HG02759 (cell line): ENCODE results near the gene DNAH10.
"Not testable (repeated sequence)": the region's sequence is repeated elsewhere in the genome, so short reads cannot be mapped to it uniquely, and the experiment has no call there.

Experiments used
- ATAC-seq: cut with Tn5 transposase; IDR thresholded peaks from one replicate; pipeline ENCODE4 v1.9.1; 2021; ENCODE audit warnings: mild to moderate bottlenecking, moderate library complexity; ENCODE audit not compliant: unreplicated experiment

DNAH10 gene

GRCh38 chr12:123945287-123946151 lies 183.4 kb downstream of the DNAH10 start:
- no peak for ATAC-seq

- ATAC-seq, result no peak
These were observed 184.0 kb downstream of the DNAH10 start for GRCh38 chr12:123946152-123946515.

- ATAC-seq, result not testable (repeated sequence)
These were observed 184.7 kb downstream of the DNAH10 start for GRCh38 chr12:123946516-123947505.

- ATAC-seq, result not testable (repeated sequence)
These were observed 185.4 kb downstream of the DNAH10 start for GRCh38 chr12:123947531-123947930.

- ATAC-seq, result no peak
These were observed 186.3 kb downstream of the DNAH10 start for GRCh38 chr12:123948401-123948795.

GRCh38 chr12:123948796-123949769 lies 187.0 kb downstream of the DNAH10 start:
- ATAC-seq, result no peak

- no peak for ATAC-seq
These were observed 187.7 kb downstream of the DNAH10 start for GRCh38 chr12:123949770-123950165.

- no peak for ATAC-seq
These were observed 188.6 kb downstream of the DNAH10 start for GRCh38 chr12:123950476-123951349.

- no peak for ATAC-seq
These were observed 189.4 kb downstream of the DNAH10 start for GRCh38 chr12:123951467-123951866.

GRCh38 chr12:123952037-123952436 lies 189.9 kb downstream of the DNAH10 start:
- ATAC-seq, result no peak

GRCh38 chr12:123954647-123955350 lies 192.7 kb downstream of the DNAH10 start:
- no peak for ATAC-seq

GRCh38 chr12:123956249-123956648 lies 194.1 kb downstream of the DNAH10 start:
- ATAC-seq, result no peak

GRCh38 chr12:123957196-123957595 lies 195.1 kb downstream of the DNAH10 start:
- ATAC-seq, result no peak

GRCh38 chr12:123958462-123958861 lies 196.4 kb downstream of the DNAH10 start:
- no peak for ATAC-seq

GRCh38 chr12:123958876-123959275 lies 196.8 kb downstream of the DNAH10 start:
- ATAC-seq, result no peak

GRCh38 chr12:123960029-123960735 lies 198.1 kb downstream of the DNAH10 start:
- no peak for ATAC-seq

- ATAC-seq, result no peak
These were observed 198.8 kb downstream of the DNAH10 start for GRCh38 chr12:123960856-123961255.
